Measurements from ENCODE around the gene PTPRK. TPM values are rescaled to one million over a fixed set of nuclear protein-coding genes. Genes with fewer than 3 reads are reported as not detected.

The PTPRK gene
- total RNA-seq, 1 experiment from 2014 or later = 34.2 TPM

DNA sequence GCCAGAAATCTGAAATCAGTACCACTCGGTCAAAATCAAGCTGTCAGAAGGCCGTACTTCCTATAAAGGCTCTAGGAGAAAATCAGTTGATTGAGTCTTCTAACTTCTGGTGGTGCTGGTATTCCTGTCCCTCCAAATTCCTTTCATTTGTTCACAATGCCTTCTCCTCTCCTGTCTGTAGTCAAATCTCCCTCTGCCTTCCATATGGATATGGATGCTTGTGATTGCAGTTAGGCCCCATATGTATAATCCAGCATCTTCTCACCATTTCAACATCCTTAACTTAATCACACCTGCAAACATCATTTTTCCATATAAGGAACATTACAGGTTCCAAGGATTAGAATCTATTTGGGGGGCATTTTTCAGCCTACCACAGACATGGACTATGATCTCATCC is 331.7 kb downstream of the PTPRK start:
- Histone ChIP-seq H3K4me3 (replicated peaks in 1 of 2; ENCODE audit: low read depth in 1 of 2, low read length in 2 of 2) (no peak overlapping the region), H3K4me1 (ENCODE audit: control insufficient read depth in 1 of 2, insufficient read depth in 2 of 2, low read length in 2 of 2) (no peaks in the 10 kb centered on the region), H3K36me3 (ENCODE audit: control insufficient read depth in 1 of 2, insufficient read depth in 2 of 2, low read length in 2 of 2) (no peaks in the 10 kb centered on the region), H3K79me2 (ENCODE audit: insufficient read depth, low read length) (no peaks in the 10 kb centered on the region), H2AFZ (ENCODE audit: low read depth, low read length, poor library complexity, severe bottlenecking) (no peak overlapping the region), H3K9ac (ENCODE audit: low read length) (no peak overlapping the region), H3K4me2 (ENCODE audit: low read length) (no peak overlapping the region), H3K27me3 (ENCODE audit: insufficient read depth, low read length) (no peaks in the 10 kb centered on the region), H4K20me1 (ENCODE audit: insufficient read depth) (no peaks in the 10 kb centered on the region), H3K9me2 (ENCODE audit: insufficient read depth) (no peaks in the 10 kb centered on the region), H3K9me3 (ENCODE audit: control insufficient read depth in 1 of 2, insufficient read depth in 1 of 2, low read depth in 1 of 2, low read length in 2 of 2) (no peaks in the 10 kb centered on the region), H3K27ac (ENCODE audit: low read depth, low read length) (no peak overlapping the region)
- CTCF ChIA-PET = no interaction called here
- RAD21 ChIA-PET (ENCODE audit: low non-redundant PET in 1 of 2, low total read pairs in 2 of 2, uncharacterized antibody in 2 of 2, unreplicated experiment in 2 of 2) = no interaction called here
- POLR2A ChIA-PET = interaction anchor here (0.7 kb wide), 1 partner anchor 26 kb away, joined by 3 read pairs; no protein-coding TSS in a partner anchor
- BruUV-seq (replicated peaks) = no TSS peak
- intact Hi-C loops (cut with micrococcal nuclease) = no loop called here
- DNase-seq (ENCODE audit: low read depth, low spot score) = no peak
- TF ChIP-seq RAD21 (IDR thresholded peaks at IDR 0.05; ENCODE audit: low read depth) (no peak), POLR2AphosphoS5 (IDR thresholded peaks at IDR 0.05; ENCODE audit: low read depth, low read length) (no peak), ZFX (IDR thresholded peaks at IDR 0.05) (no peak), CBX3 (IDR thresholded peaks at IDR 0.05; ENCODE audit: low read depth) (no peak), SIN3A (IDR thresholded peaks at IDR 0.05; ENCODE audit: low read depth) (no peak), JUND (IDR thresholded peaks at IDR 0.05) (no peak), EZH2phosphoT487 (IDR thresholded peaks at IDR 0.05; ENCODE audit: borderline replicate concordance) (no peak), EZH2 (IDR thresholded peaks at IDR 0.05) (no peak), POLR2A (IDR thresholded peaks at IDR 0.05; ENCODE audit: borderline replicate concordance, extremely low read depth, insufficient read depth, insufficient read length) (no peak), SP1 (IDR thresholded peaks at IDR 0.05; ENCODE audit: low read depth) (no peak)
- TF ChIP-seq, protein P1, sequence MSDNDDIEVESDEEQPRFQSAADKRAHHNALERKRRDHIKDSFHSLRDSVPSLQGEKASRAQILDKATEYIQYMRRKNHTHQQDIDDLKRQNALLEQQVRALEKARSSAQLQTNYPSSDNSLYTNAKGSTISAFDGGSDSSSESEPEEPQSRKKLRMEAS (IDR thresholded peaks at IDR 0.05) = no peak
- TF ChIP-seq, protein P2, sequence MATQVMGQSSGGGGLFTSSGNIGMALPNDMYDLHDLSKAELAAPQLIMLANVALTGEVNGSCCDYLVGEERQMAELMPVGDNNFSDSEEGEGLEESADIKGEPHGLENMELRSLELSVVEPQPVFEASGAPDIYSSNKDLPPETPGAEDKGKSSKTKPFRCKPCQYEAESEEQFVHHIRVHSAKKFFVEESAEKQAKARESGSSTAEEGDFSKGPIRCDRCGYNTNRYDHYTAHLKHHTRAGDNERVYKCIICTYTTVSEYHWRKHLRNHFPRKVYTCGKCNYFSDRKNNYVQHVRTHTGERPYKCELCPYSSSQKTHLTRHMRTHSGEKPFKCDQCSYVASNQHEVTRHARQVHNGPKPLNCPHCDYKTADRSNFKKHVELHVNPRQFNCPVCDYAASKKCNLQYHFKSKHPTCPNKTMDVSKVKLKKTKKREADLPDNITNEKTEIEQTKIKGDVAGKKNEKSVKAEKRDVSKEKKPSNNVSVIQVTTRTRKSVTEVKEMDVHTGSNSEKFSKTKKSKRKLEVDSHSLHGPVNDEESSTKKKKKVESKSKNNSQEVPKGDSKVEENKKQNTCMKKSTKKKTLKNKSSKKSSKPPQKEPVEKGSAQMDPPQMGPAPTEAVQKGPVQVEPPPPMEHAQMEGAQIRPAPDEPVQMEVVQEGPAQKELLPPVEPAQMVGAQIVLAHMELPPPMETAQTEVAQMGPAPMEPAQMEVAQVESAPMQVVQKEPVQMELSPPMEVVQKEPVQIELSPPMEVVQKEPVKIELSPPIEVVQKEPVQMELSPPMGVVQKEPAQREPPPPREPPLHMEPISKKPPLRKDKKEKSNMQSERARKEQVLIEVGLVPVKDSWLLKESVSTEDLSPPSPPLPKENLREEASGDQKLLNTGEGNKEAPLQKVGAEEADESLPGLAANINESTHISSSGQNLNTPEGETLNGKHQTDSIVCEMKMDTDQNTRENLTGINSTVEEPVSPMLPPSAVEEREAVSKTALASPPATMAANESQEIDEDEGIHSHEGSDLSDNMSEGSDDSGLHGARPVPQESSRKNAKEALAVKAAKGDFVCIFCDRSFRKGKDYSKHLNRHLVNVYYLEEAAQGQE (IDR thresholded peaks at IDR 0.05; ENCODE audit: low read depth) = no peak
- no peak for ATAC-seq
